Measurements from ENCODE around the gene CUX1.

Gene CUX1

GRCh38 chr7:102191556-102192379 lies 374.3 kb downstream of the CUX1 start:
- DNase-seq (ENCODE audit: low read depth), result no peak
- no peak overlapping the region for H3K4me3 ChIP-seq (ENCODE audit: low read depth, low read length)
- TF ChIP-seq CTCF (IDR thresholded peaks at IDR 0.05; ENCODE audit: low read depth, low read length, missing control alignments), result no peak

- no peak for DNase-seq (ENCODE audit: low read depth)
- TF ChIP-seq CTCF (IDR thresholded peaks at IDR 0.05; ENCODE audit: low read depth, low read length, missing control alignments), result no peak
- H3K4me3 ChIP-seq (ENCODE audit: low read depth, low read length), result no peak overlapping the region
Observed at GRCh38 chr7:102192790-102193189, 375.4 kb downstream of the CUX1 start.

GRCh38 chr7:102193806-102194205 lies 376.4 kb downstream of the CUX1 start:
- no peak for DNase-seq (ENCODE audit: low read depth)
- no peak overlapping the region for H3K4me3 ChIP-seq (ENCODE audit: low read depth, low read length)
- TF ChIP-seq CTCF (IDR thresholded peaks at IDR 0.05; ENCODE audit: low read depth, low read length, missing control alignments), result no peak

GRCh38 chr7:102195361-102195760 lies 377.9 kb downstream of the CUX1 start:
- no peak for DNase-seq (ENCODE audit: low read depth)
- no peak for TF ChIP-seq CTCF (IDR thresholded peaks at IDR 0.05; ENCODE audit: low read depth, low read length, missing control alignments)
- no peak overlapping the region for H3K4me3 ChIP-seq (ENCODE audit: low read depth, low read length)

GRCh38 chr7:102196028-102196427 lies 378.6 kb downstream of the CUX1 start:
- no peak overlapping the region for H3K4me3 ChIP-seq (ENCODE audit: low read depth, low read length)
- TF ChIP-seq CTCF (IDR thresholded peaks at IDR 0.05; ENCODE audit: low read depth, low read length, missing control alignments), result no peak
- DNase-seq (ENCODE audit: low read depth), result no peak

GRCh38 chr7:102197161-102197560 lies 379.7 kb downstream of the CUX1 start:
- TF ChIP-seq CTCF (IDR thresholded peaks at IDR 0.05; ENCODE audit: low read depth, low read length, missing control alignments), result no peak
- DNase-seq (ENCODE audit: low read depth), result no peak

GRCh38 chr7:102197599-102197998 lies 380.2 kb downstream of the CUX1 start:
- no peak for TF ChIP-seq CTCF (IDR thresholded peaks at IDR 0.05; ENCODE audit: low read depth, low read length, missing control alignments)
- DNase-seq (ENCODE audit: low read depth), result no peak
- no peak overlapping the region for H3K4me3 ChIP-seq (ENCODE audit: low read depth, low read length)

More at GRCh38 chr7:102197161-102197560, 379.7 kb downstream of the CUX1 start:
- no peak overlapping the region for H3K4me3 ChIP-seq (ENCODE audit: low read depth, low read length)

Measured in GM12864 (cell line).